Nephron (organoid): ENCODE measurements around the gene TSPAN2.

Source experiments
- H3K27ac Mint-ChIP-seq, 3 experiments: 2 replicates each; pipeline ENCODE4 v1.8.0; 2020; ENCODE audit warnings: mixed read lengths in 3 of 3, mild to moderate bottlenecking in 2 of 3, moderate library complexity in 1 of 3
- H3K27me3 Mint-ChIP-seq: 2 replicates; pipeline ENCODE4 v1.8.0; 2021; ENCODE audit warnings: low read depth, mild to moderate bottlenecking, moderate library complexity, mixed read lengths
- H3K36me3 Mint-ChIP-seq: 2 replicates; pipeline ENCODE4 v1.8.0; 2020; ENCODE audit warnings: low read depth, mixed read lengths
- H3K4me1 Mint-ChIP-seq: 2 replicates; pipeline ENCODE4 v1.8.0; 2020; ENCODE audit warnings: mixed read lengths
- H3K4me3 Mint-ChIP-seq, 3 experiments: 2 replicates each; pipeline ENCODE4 v1.8.0; 2020; ENCODE audit warnings: mild to moderate bottlenecking in 3 of 3, mixed read lengths in 3 of 3, moderate library complexity in 2 of 3
- H3K9me3 Mint-ChIP-seq: 2 replicates; pipeline ENCODE4 v1.8.0; 2020; ENCODE audit warnings: mixed read lengths
- TF ChIP-seq, protein P1 (sequence below), 3 experiments: fragments of 200-600 bp; sonication (generic); IDR thresholded peaks; one replicate each; pipeline ENCODE4 v1.5.0; 2021; ENCODE audit warnings: antibody characterized with exemption in 3 of 3; ENCODE audit not compliant: unreplicated experiment in 3 of 3

The TSPAN2 gene

DNA sequence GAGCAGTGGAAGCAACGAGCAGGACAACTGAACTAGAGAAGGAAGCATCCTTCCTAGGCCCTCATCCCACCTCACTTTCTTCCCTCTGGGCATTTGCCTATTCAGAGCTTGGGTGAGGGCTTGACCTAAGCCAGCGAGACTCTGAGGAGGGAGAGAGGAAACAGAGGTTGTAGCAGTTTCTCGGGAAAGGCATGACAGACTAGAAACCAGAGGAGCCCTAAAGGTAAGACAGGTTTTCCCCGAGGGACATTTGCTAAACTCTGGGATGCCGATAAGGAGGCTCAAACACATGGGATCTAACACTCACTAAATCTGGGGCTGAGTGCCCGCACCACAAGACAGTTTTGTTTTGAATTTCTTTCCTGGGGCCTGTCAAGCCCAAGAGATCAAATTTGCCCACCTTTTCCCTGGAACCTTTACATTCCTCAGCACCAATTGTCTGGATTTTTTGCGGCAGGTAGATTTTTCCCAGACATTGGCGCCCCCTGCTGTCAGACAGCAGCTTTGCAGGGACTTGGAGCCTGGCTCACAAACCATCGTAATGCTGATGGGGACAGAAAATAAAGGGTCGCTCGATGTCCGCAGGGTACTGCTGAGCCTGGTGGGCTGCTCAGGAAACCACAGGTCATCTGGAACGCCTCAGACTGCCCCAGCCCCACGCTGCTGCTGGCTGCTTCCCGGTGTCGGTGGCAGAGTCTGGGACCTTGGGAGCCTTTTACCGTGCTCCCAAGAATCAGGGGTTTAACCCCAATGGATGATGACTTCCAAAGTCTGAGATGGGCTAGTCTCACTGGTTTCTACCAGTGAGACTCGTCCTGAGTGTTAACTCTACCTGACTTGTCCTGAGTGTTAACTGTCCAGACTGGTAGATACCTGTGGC is 23.4 kb upstream of the TSPAN2 start:
- Mint-ChIP-seq H3K9me3 (no peaks in the 10 kb centered on the region), H3K36me3 (no peaks in the 10 kb centered on the region), H3K4me1 (peaks cover 25% of the 10 kb centered on the region), H3K4me3 (no peak overlapping the region), H3K27ac (no peak overlapping the region), H3K27me3 (peaks cover 7% of the 10 kb centered on the region)
- TF ChIP-seq, protein P1, sequence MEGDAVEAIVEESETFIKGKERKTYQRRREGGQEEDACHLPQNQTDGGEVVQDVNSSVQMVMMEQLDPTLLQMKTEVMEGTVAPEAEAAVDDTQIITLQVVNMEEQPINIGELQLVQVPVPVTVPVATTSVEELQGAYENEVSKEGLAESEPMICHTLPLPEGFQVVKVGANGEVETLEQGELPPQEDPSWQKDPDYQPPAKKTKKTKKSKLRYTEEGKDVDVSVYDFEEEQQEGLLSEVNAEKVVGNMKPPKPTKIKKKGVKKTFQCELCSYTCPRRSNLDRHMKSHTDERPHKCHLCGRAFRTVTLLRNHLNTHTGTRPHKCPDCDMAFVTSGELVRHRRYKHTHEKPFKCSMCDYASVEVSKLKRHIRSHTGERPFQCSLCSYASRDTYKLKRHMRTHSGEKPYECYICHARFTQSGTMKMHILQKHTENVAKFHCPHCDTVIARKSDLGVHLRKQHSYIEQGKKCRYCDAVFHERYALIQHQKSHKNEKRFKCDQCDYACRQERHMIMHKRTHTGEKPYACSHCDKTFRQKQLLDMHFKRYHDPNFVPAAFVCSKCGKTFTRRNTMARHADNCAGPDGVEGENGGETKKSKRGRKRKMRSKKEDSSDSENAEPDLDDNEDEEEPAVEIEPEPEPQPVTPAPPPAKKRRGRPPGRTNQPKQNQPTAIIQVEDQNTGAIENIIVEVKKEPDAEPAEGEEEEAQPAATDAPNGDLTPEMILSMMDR (IDR thresholded peaks at IDR 0.05; ENCODE audit: unreplicated experiment in 3 of 3) = peak; percentile 91 to 97 (median 96)

DNA sequence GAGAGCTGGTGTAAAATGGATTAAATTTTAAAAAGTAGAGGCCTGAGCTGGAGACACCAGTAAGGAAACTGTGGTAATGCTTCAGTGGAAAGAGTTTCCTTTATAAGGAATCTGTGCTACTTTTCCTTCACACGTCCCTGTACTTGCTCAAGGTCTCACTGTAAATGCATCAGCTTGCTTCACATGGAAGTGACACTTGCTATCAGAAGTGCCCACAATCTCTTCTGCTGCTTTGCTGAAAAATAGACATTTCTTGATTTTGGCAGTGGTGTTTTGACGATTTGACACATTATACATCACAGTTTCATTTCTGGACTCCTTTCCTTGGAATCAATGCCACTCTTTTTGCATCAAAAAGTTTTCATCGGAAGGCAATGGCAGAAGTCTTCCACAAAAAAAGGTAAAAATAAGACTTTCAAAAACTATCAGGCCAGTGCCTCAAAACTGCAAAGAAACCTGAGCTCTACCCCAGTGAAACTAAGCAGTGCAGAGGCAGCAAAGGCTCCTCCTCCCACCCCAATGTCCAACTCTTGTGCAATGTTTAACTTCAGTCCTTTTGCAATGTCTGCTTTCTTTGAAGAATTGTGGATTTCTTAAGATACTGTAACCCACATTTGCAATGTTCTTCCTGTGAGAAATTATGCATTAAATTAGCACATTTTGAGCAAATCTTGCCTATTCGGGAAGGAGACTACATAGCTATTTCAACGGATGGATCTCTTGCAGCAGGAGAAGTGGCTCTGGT is 18.4 kb upstream of the TSPAN2 start:
- no peak overlapping the region for H3K4me3 Mint-ChIP-seq
- TF ChIP-seq, protein P1 (IDR thresholded peaks at IDR 0.05; ENCODE audit: unreplicated experiment in 3 of 3) = no peak
- no peak overlapping the region for H3K27ac Mint-ChIP-seq
- peaks cover 6% of the 10 kb centered on the region for H3K4me1 Mint-ChIP-seq
- peaks cover 4% of the 10 kb centered on the region for H3K27me3 Mint-ChIP-seq
- H3K9me3 Mint-ChIP-seq = no peaks in the 10 kb centered on the region
- no peaks in the 10 kb centered on the region for H3K36me3 Mint-ChIP-seq

DNA sequence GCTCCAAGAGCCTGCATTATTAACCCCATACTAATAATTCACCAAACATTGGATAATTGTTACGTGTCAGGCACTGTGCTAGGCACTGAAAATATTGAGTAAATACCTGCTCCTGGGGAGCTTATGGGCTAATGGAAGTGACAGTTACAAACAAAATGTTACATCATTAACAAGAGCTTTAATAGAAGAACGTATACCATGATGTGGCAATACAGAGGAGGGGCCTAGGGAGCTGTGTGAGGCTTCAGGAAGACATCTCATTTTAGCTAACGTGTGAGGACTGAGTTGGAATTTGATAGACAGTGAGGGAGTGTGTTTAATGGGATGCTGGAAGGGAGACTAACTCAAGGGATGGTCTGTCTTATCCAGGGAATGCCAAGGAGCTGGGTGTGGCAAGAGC is 16.5 kb upstream of the TSPAN2 start:
- H3K36me3 Mint-ChIP-seq = no peaks in the 10 kb centered on the region
- H3K4me3 Mint-ChIP-seq = no peak overlapping the region
- no peak overlapping the region for H3K27ac Mint-ChIP-seq
- H3K9me3 Mint-ChIP-seq = no peaks in the 10 kb centered on the region
- H3K4me1 Mint-ChIP-seq = peaks cover 6% of the 10 kb centered on the region
- H3K27me3 Mint-ChIP-seq = peaks cover 4% of the 10 kb centered on the region
- TF ChIP-seq, protein P1 (IDR thresholded peaks at IDR 0.05; ENCODE audit: unreplicated experiment in 3 of 3) = no peak

DNA sequence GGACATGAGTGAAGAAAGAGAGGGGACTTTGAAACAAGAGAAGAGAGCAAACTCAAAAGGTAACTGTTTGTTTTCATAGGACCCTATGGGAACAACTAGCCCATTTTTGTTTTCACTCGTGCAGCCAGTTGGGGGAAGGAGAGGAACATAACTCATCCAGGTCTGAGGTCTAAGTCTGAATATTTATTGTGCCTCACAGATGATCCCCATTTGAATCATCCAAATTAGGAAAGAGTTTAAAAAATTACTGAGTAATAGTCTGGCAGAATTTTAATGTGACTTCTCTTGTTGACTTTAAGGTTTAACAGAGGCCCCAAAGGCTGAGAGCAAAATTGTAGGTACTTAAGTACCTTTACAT is 10.4 kb upstream of the TSPAN2 start:
- peak overlapping the region; percentile 68 to 94 (median 86) for H3K27ac Mint-ChIP-seq
- H3K4me3 Mint-ChIP-seq = peak overlapping the region in 1 of 3 experiments; percentile 54
- H3K9me3 Mint-ChIP-seq = no peaks in the 10 kb centered on the region
- H3K4me1 Mint-ChIP-seq = peaks cover 20% of the 10 kb centered on the region
- H3K36me3 Mint-ChIP-seq = no peaks in the 10 kb centered on the region
- TF ChIP-seq, protein P1 (IDR thresholded peaks at IDR 0.05; ENCODE audit: unreplicated experiment in 3 of 3) = no peak
- H3K27me3 Mint-ChIP-seq = peaks cover 8% of the 10 kb centered on the region

DNA sequence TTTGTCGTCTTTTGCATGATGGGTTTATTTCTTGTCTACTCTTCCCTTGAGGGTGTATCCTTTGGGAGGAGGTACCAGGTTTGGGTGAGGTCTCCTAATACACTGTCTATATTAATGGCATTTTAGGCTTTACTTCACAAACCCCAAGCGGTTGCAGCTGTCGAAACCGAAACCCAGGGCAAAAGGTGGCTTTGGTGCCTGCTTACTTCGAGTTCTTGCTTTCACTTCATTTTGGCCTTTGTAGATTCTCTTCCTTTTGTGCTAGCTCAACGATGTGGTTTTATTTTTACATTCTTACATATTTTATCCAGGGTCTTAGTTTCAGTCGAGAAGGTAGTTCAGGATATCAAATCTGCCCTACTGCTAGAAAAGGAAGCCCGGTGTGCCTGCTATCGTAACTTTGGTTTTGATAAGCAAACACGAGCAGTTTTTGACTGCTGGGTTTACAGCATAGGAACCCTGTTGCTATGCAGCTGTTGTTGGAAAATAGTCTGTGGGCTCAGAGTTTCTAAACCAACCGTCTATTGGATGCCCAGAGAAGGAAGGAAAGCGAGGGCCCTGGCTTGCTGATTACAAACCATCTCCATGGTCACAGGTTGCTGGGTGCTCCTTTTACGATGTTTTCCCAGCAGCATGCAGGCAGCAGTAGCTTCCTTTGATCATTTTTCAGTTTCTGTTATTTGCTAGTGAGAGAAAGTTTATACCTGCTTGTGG is 9.8 kb upstream of the TSPAN2 start:
- H3K36me3 Mint-ChIP-seq = no peaks in the 10 kb centered on the region
- peaks cover 8% of the 10 kb centered on the region for H3K27me3 Mint-ChIP-seq
- H3K4me1 Mint-ChIP-seq = peaks cover 20% of the 10 kb centered on the region
- peak overlapping the region; percentile 68 to 94 (median 86) for H3K27ac Mint-ChIP-seq
- H3K9me3 Mint-ChIP-seq = no peaks in the 10 kb centered on the region
- TF ChIP-seq, protein P1 (IDR thresholded peaks at IDR 0.05; ENCODE audit: unreplicated experiment in 3 of 3) = no peak
- H3K4me3 Mint-ChIP-seq = peak overlapping the region in 2 of 3 experiments; percentile 28 to 54
